ENCODE measurements around the gene EIF2A. TPM values are rescaled to one million over a fixed set of nuclear protein-coding genes. Genes with fewer than 3 reads are reported as not detected.

EIF2A gene
- total RNA-seq, 1 experiment from 2014 or later: 305 TPM

Other genes starting within 250 kb of the EIF2A start
- gene TSC22D2, start 138.5 kb upstream of the EIF2A start, total RNA-seq (2014; rRNA removed; shearing (Covaris generic); ENCODE audit: low replicate concordance): 6.3 and 10.3 TPM in 2 replicates
- 160 and 180 TPM in 2 replicates for gene SERP1, start 291 bp upstream of the EIF2A start, total RNA-seq (2014; rRNA removed; shearing (Covaris generic); ENCODE audit: low replicate concordance)
- 123 and 174 TPM in 2 replicates for gene SELENOT, start 56.5 kb downstream of the EIF2A start, total RNA-seq (2014; rRNA removed; shearing (Covaris generic); ENCODE audit: low replicate concordance)
- 0.66 TPM in 1 of 2 replicates, not detected in the other for gene ERICH6, start 157.1 kb downstream of the EIF2A start, total RNA-seq (2014; rRNA removed; shearing (Covaris generic); ENCODE audit: low replicate concordance)
- 27.4 and 31.3 TPM in 2 replicates for gene SIAH2, start 216.4 kb downstream of the EIF2A start, total RNA-seq (2014; rRNA removed; shearing (Covaris generic); ENCODE audit: low replicate concordance)

Data from MG63 (cell line).